GM12878 (cell line): Measurements from ENCODE around the gene AEN. TPM values are rescaled to one million over a fixed set of nuclear protein-coding genes. Genes with fewer than 3 reads are reported as not detected.

Source experiments
- ATAC-seq: fragments of 200-7000 bp; cut with Tn5 transposase; 3 replicates; pipeline ENCODE4 v1.9.1; 2020; ENCODE audit warnings: mild to moderate bottlenecking, moderate library complexity
- BruUV-seq: library from RNA; stranded (reverse); fragments of 400-500 nt; replicated peaks from 2 replicates; lab custom pipeline; 2021; lab: Mats Ljungman, UMichigan
- CTCF ChIA-PET: fragments of 300-600 bp; sonication (Branson Sonifier 250); formaldehyde crosslinking; extraction: SDS; loops from one replicate; lab custom pipeline; 2021; ENCODE audit warnings: inconsistent platforms; lab: Yijun Ruan, JAX
- POLR2A ChIA-PET: fragments of 350-600 bp; formaldehyde crosslinking; extraction: SDS; loops from one replicate; lab custom pipeline; 2021; ENCODE audit warnings: inconsistent platforms; lab: Charles Lee
- RAD21 ChIA-PET: fragments of 300-600 bp; sonication (Branson Sonifier 250); formaldehyde crosslinking; loops from one replicate; lab custom pipeline; 2023; ENCODE audit warnings: antibody characterized with exemption; ENCODE audit not compliant: unreplicated experiment; lab: Charles Lee
- SMC1A ChIA-PET: fragments of 300-600 bp; sonication (Branson Sonifier 250); formaldehyde crosslinking; loops from one replicate; lab custom pipeline; 2023; ENCODE audit not compliant: unreplicated experiment, uncharacterized antibody; lab: Charles Lee
- DNase-seq: peaks from one replicate; pipeline ENCODE4 v3.0.0-alpha.2; 2011; ENCODE audit warnings: low read depth, low spot score
- FAIRE-seq: peaks from 3 replicates; lab custom pipeline; 2011; peaks lifted over from hg19 to GRCh38; lab: Jason Lieb, UNC
- H2AFZ ChIP-seq: 2 replicates; pipeline ENCODE4 v1.6.0; 2011; ENCODE audit warnings: low read depth, low read length, control low read depth; ENCODE audit not compliant: control insufficient read depth
- H3K27ac ChIP-seq: 2 replicates; pipeline ENCODE4 v1.5.1; 2011; ENCODE audit warnings: control low read depth; ENCODE audit not compliant: control insufficient read depth, insufficient read depth
- H3K27me3 ChIP-seq, 2 experiments: replicated peaks in 1 of 2; 2 replicates each; pipeline versions ENCODE4 v1.6.0 to v1.6.1; 2011; ENCODE audit warnings: low read length in 1 of 2; ENCODE audit not compliant: control insufficient read depth in 2 of 2, insufficient read depth in 2 of 2
- H3K36me3 ChIP-seq, 2 experiments: 2 replicates each; pipeline ENCODE4 v1.5.1; 2011; ENCODE audit warnings: low read length in 1 of 2; ENCODE audit not compliant: control insufficient read depth in 2 of 2, insufficient read depth in 2 of 2
- H3K4me1 ChIP-seq: 2 replicates; pipeline ENCODE4 v1.6.1; 2011; ENCODE audit warnings: mild to moderate bottlenecking, low read length, moderate library complexity, mixed read lengths; ENCODE audit not compliant: control insufficient read depth, insufficient read depth
- H3K4me2 ChIP-seq: 2 replicates; pipeline ENCODE4 v1.6.0; 2011; ENCODE audit warnings: control low read depth; ENCODE audit not compliant: control insufficient read depth, insufficient read depth
- H3K4me3 ChIP-seq: fragments of 200-600 bp; sonication (generic); 2 replicates; pipeline ENCODE4 v1.5.1; 2016
- H3K79me2 ChIP-seq: 2 replicates; pipeline ENCODE4 v1.6.0; 2011; ENCODE audit warnings: low read length; ENCODE audit not compliant: control insufficient read depth, insufficient read depth
- H3K9ac ChIP-seq: 2 replicates; pipeline ENCODE4 v1.8.0; 2011; ENCODE audit warnings: low read length, control low read depth, mixed read lengths; ENCODE audit not compliant: control insufficient read depth, insufficient read depth
- H3K9me3 ChIP-seq: replicated peaks from 3 replicates; pipeline ENCODE4 v1.5.1; 2011; ENCODE audit warnings: mild to moderate bottlenecking, low read length; ENCODE audit not compliant: control insufficient read depth, insufficient read depth
- H4K20me1 ChIP-seq: 2 replicates; pipeline ENCODE4 v1.6.0; 2011; ENCODE audit not compliant: control insufficient read depth, insufficient read depth
- ASH2L ChIP-seq: fragments of 300-600, 200-600 bp; sonication (generic); IDR thresholded peaks from 2 replicates; pipeline ENCODE4 v1.6.1; 2017; ENCODE audit warnings: low read depth, mild to moderate bottlenecking, borderline replicate concordance
- RELB ChIP-seq: fragments of 450-650 bp; IDR thresholded peaks from 2 replicates; pipeline ENCODE4 v1.6.1; 2017; ENCODE audit warnings: low read depth, mild to moderate bottlenecking, moderate library complexity
- SIX5 ChIP-seq: IDR thresholded peaks from 2 replicates; pipeline ENCODE4 v1.6.1; 2011; ENCODE audit warnings: mild to moderate bottlenecking, low read depth, low read length, moderate library complexity; ENCODE audit not compliant: severe bottlenecking
- TAF1 ChIP-seq: IDR thresholded peaks from 2 replicates; pipeline ENCODE4 v1.6.1; 2011; ENCODE audit warnings: mild to moderate bottlenecking, low read depth, low read length, borderline replicate concordance
- USF2 ChIP-seq: IDR thresholded peaks from 2 replicates; pipeline ENCODE4 v1.6.1; 2011; ENCODE audit warnings: low read depth, low read length, improper control_type of control experiment, borderline replicate concordance
- ZNF207 ChIP-seq: fragments of 450-650 bp; IDR thresholded peaks from 2 replicates; pipeline ENCODE4 v1.6.1; 2014; ENCODE audit warnings: antibody characterized with exemption, mild to moderate bottlenecking, borderline replicate concordance
- WGBS: methylation state at CpG from one replicate; pipeline ENCODE4 v1.1.6; 2016; ENCODE audit warnings: low lambda C conversion rate; ENCODE audit not compliant: insufficient replicate concordance, insufficient coverage; ENCODE audit errors: missing lambda C conversion rate; 5-methylcytosine and 5-hydroxymethylcytosine counted together
- in situ Hi-C: fragments of 300-500 bp; cut with MboI; formaldehyde crosslinking; loops from 9 replicates; pipeline ENCODE4 v1.14.3; 2018; ENCODE audit warnings: mixed read lengths
- intact Hi-C: fragments of 100-400 bp; cut with micrococcal nuclease; formaldehyde crosslinking; loops from one replicate; pipeline ENCODE4 v1.14.2; 2022; ENCODE audit not compliant: unreplicated experiment
- polyA plus RNA-seq, 11 experiments: library from polyadenylated mRNA; depleted of rRNA in 4 of 11; unstranded in 6 of 11; stranded (reverse) in 5 of 11; fragments of >200 nt; fragmentation: Nextera tagmentation in 4 of 11; fragmentation: Illumina TruSeq in 1 of 11; extraction: Ambion mirVana in 4 of 11; extraction: Trizol in 1 of 11; gene quantifications; 1 replicate in 1 of 11; 2 replicates in 10 of 11; pipeline versions ENCODE4 v1.2.1 to v1.2.3, GENCODE V29; 2011 to 2016; ENCODE audit warnings: inconsistent platforms in 2 of 11, missing spikeins in 2 of 11, low read depth in 1 of 11
- total RNA-seq, 4 experiments: library from RNA; depleted of rRNA in 3 of 4; stranded (reverse); fragments of >200 nt in 3 of 4; fragmentation: Illumina TruSeq in 1 of 4; extraction: Trizol in 1 of 4; gene quantifications; 2 replicates each; pipeline versions ENCODE4 v1.2.1 to v1.2.3, GENCODE V29; 2013 to 2021

The AEN gene
- total and polyA plus RNA-seq, 10 of the 15 experiments (the other 5 are each of a cell fraction or from before 2014, with no cell fraction given): 11.7 to 81.2 (median 53.7) TPM

GRCh38 chr15:88678755-88679154, 57.6 kb downstream of the AEN start:
- RAD21 ChIA-PET: no interaction called here
- Histone ChIP-seq H3K9me3 (no peaks in the 10 kb centered on the region), H4K20me1 (no peaks in the 10 kb centered on the region), H3K4me3 (no peak overlapping the region), H3K27ac (no peak overlapping the region), H2AFZ (no peak overlapping the region), H3K79me2 (no peaks in the 10 kb centered on the region), H3K27me3 (no peaks in the 10 kb centered on the region; a peak in 1 of 4 replicates), H3K4me1 (peaks cover 6% of the 10 kb centered on the region), H3K4me2 (no peak overlapping the region), H3K9ac (no peak overlapping the region), H3K36me3 (no peaks in the 10 kb centered on the region)
- ATAC-seq: no peak
- POLR2A ChIA-PET: no interaction called here
- SMC1A ChIA-PET: no interaction called here
- in situ Hi-C loops: no loop called here
- CTCF ChIA-PET: no interaction called here
- DNase-seq: no peak
- WGBS: 76% methylated on average over 6 of the region's 6 CpGs
- intact Hi-C loops: no loop called here
- FAIRE-seq: no peak
- TF ChIP-seq ASH2L: no peak
- TF ChIP-seq USF2: no peak
- TF ChIP-seq RELB: no peak
- TF ChIP-seq SIX5: no peak
- no peak for TF ChIP-seq TAF1
- TF ChIP-seq ZNF207: no peak
- BruUV-seq: no TSS peak
